HG03175 (cell line): Measurements from ENCODE around the gene SCRT2.
"Not testable (repeated sequence)": the region's sequence is repeated elsewhere in the genome, so short reads cannot be mapped to it uniquely, and the experiment has no call there.

ENCODE experiments used
- ATAC-seq: cut with Tn5 transposase; IDR thresholded peaks from one replicate; pipeline ENCODE4 v1.9.1; 2021; ENCODE audit warnings: mild to moderate bottlenecking, moderate library complexity; ENCODE audit not compliant: unreplicated experiment

The SCRT2 gene

DNA sequence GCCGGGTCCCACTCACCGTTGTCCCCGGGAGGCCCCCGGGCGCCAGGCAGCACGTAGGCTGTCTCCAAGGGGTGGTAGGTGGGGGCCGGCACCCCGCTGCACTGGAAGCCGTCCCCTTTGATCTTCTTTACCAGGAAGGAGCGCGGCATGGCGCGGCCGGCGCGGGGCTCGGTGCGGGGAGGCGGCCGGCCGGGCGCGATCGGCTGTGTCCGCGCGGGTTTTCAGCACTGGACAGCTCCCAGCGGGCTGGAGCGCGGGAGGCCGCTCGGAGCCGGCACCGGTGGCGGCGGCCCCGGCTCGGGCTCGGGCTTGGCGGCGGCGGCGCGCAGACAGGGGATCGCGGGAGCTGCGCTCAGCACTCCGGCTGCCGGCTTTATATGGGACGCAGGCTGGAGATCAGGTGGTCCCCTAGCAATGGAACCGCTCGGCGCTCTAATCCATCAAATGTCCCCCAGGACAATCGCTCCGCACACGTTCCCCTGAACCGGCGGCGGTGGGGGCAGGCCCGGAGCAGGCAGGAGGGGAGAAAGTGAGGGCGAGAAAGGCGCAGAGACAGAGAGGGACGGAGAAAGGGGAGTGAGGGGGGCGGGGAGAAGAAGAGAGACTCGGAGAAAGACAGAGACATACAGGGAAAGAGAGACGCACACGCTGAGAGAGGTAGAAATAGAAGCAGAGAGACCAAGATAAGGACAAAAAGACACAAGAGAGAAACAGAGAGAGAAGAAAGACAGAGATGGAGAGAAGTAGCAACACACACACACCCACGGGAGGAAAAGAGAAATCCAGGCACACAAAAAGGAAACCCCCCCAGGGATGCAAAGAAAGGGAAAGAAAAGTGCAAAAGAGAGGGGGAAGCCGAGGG, at the start of gene SCRT2:
Gene SCRT2 (minus strand): TSS at position 350 of the 862 bp plus-strand sequence. CDS start 201 bp downstream, at position 149.
- no peak for ATAC-seq

DNA sequence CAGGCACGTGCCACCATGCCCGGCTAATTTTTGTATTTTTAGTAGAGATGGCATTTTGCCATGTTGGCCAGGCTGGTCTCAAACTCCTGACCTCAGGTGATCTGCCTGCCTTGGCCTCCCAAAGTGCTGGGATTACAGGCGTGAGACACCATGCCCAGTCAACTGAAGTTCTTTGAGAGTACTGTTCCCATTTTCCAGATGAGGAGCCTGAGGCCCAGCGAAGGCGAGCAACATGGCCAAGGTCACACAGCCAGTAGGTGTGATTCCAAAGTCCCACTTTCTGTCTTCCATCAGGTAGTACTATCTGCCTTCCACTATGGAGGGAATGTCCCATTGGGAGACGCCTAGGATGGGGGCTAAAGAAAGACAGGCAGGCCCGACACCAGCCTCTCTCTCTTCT, 49.2 kb upstream of the SCRT2 start:
- ATAC-seq: not testable (repeated sequence)

DNA sequence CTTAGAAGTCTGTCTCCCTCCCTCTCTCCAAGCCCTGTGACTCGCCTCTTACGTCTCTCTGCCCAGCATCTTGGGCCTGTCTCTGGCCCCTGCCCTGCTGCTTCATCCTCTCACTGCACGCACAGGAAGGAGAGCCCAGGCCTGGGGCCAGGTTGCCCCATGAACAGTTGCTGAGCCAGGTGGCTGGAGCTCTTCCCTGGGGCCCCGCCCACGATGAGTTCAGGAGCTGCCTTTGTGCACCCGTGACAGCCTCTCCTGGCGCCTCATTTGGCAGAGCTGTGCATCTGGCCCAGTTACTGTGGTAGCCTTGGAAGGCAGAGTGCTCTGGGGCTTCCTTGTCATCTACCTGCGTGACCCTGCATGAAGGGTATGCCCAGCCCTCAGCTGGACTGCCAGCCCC, 48.2 kb upstream of the SCRT2 start:
- ATAC-seq: no peak

DNA sequence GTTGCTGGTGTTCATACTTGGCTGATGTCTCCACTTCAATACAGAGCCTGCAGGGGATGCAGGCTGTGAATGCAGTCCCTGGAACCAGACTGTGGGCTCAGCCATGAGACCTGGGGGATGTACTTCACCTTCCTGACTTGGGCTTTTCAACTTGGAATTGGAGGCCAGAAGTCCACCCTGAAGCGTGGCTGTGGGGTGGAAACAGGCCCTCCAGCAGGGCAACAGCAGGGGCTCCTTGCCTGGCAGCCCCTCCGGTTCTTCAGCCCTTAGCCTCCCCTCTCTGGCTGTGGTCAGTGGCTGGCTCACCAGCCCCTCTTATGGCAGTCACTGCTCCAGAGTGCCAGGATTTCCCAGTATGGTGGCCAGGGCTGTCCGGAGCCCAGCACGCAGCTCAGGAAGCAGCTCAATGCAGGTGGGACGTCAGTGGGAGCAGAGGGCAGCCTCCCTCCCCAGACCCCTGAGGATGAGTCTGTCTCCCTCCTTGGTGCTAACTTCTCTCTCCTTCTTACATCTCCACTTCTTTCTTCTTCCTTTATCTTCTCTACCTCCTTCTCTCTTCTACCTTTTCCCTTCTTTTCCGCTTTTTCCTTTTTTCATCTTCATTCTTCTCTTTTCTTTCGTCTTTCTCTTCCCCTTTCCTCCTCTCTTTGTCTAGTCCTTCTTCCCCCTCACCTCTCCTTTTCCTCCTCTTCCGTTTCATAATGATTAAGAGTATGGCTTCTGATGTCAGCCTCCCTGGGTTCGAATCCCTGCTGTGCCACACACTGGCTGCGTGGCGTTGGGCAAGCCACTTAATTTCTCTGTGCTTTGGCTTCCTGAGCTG, 47.4 kb upstream of the SCRT2 start:
- ATAC-seq: no peak

DNA sequence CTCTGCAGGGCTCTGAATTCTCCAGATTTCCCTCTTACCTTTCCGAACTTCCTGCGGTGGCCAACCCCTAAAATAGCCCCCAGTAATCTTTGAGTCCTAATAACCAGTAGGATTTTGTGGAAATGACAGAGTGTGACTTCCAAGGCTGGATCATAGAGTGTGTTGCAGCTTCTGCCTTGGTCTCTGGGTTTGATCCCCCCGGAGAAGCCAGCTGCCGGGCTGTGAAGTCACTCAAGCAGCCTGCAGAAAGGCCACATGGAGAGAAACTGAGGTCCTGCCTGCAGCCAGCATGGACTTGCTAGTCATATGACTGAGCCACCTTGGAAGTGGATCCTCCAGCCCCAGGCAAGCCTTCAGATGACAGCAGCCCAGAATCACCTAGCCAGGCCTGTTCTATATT, 46.3 kb upstream of the SCRT2 start:
- ATAC-seq: no peak

DNA sequence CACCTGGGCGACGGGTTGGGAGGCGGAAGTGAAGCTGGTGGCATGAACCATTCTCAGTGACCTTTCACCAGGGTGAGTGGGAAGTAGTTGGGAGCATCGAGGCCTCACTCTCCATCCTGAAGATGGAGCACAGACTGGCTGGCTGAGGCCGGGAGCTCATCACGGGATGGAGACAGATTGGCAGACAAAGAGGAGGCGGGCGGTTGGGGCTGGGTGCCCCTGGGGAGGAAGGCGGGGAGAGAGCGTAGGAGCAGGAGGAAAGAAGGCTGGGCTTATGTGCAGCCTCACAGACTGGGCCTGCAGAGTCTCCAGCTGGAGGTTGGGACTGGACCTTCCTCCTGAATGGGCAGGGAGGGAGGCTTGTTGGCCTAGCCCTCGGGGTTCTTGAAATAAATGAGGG, 44.2 kb upstream of the SCRT2 start:
- ATAC-seq: no peak

DNA sequence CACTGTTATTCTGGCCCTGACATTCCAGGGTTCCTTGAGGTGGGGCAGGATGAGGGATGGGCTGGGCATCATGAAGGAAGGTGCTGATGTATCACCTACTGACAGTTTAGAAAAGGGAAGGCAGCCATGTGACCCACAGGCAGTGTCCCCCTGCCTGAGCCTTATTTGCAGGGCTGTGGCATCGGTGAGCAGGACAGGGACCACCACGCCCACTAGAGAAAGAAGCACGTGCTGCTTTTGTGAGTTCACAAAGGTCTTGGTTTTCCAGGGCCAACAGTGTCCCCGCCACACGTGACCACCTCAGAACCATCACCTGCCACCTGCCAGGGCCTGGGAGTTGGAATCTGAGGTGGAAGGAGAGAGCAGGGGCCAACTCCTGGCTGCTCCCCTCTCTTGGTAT, 43.5 kb upstream of the SCRT2 start:
- no peak for ATAC-seq

DNA sequence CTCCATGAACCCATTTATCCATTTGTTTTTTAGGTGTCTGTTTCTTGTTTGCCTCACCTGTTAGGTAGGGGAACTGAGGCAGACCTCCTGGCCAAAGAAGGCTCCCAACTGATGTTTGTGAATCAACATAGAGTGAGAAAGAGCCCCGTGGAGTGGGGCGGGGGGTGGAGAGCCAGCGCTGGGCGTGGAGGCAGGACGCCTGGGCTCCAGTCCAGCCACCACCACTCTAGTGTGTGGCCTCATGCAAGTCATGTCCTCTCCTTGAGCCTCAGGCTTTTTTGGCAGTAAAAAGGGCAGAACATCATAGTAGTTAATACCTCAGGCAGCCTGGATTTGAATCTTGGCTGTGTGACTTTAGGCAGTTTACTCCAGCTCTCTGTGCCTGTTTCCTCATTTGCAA, 42.2 kb upstream of the SCRT2 start:
- no peak for ATAC-seq

DNA sequence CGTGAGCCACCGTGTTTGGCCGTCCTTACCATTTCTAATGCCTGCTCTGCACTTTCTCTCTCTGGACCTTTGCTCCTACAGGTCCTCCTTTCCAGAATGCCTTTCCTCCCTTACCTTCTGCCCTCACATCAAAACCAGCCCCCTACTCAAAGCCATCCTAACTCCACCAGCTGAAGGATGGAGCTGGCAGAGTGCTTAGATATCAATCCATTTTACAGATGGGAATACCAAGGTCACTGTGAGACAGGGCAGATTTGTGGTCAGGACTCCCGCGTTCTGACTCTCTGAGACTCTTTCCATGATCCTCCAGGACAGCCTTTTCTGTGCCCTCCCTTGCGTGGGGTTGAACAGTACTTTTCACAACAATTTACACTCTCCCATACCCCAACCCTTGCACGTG, 41.7 kb upstream of the SCRT2 start:
- ATAC-seq: no peak

DNA sequence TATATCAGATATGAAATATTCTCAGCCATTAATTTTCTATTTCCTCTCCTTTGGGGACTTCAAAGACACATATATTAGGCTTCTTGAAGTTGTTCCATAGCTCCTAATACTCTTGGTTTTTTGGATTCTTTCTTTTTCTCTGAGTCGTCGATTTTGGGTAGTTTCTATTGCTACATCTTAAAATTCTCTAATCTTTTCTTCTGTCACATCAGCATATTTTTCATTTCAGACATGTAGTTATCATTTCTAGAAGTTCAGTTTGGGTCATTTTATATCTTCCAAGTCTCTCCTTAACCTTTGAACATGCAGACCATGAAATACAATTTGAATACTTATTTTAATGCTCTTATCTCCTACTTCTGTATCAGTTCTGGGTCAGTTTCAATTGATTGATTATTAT, 38.9 kb upstream of the SCRT2 start:
- ATAC-seq: no peak

DNA sequence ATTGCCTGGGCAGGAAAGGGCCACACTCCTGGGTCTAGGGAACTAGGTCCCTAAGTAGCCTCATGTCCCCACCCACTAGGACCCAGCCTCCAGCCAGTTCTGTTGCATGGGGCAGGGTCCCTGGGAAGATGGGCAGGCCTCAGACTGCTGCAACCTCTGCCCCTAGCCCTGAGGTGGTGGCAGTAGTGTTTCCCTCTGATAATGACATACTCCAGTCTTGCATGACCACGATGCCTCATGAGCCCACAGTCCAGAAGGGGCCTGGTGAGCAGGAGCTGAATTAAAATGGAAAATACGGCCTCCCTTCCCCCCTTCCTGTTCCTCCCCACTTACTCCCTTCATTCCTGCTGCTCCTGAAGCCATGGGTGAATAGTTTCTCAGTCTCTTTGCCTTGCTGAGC, 36.0 kb upstream of the SCRT2 start:
- ATAC-seq: no peak

DNA sequence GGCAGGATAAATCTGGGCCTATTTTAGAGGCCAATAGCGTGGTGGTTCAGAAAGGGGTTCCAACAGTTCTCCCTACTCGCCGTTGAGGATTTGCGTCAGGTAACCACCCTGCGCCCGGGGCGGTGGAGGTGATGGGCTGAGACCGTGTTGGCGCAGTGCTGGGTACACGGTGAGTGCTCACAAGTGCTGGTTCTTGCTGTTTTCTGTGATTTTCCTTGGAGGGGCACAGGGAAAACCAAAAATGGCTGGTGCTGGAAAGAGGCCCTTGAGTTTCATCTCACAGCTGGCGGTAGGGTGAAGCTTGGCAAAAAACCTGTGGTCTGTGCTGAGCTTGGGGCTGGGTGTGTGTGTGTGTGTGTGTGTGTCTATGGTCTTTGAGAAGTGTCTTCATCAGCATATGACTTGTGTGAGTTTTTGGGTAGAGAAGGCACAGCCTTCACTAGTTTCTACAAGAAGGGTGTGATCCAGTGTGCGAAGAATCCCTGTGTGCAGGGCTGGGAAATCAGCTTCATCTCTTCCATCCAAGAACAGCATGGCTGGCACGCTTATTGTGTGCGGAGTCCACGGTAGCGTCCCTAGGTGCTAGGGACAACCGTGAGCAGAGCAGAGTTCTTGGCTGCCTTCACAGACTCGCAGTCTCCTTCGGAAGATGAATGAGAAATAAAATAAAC, 35.3 kb upstream of the SCRT2 start:
- no peak for ATAC-seq

DNA sequence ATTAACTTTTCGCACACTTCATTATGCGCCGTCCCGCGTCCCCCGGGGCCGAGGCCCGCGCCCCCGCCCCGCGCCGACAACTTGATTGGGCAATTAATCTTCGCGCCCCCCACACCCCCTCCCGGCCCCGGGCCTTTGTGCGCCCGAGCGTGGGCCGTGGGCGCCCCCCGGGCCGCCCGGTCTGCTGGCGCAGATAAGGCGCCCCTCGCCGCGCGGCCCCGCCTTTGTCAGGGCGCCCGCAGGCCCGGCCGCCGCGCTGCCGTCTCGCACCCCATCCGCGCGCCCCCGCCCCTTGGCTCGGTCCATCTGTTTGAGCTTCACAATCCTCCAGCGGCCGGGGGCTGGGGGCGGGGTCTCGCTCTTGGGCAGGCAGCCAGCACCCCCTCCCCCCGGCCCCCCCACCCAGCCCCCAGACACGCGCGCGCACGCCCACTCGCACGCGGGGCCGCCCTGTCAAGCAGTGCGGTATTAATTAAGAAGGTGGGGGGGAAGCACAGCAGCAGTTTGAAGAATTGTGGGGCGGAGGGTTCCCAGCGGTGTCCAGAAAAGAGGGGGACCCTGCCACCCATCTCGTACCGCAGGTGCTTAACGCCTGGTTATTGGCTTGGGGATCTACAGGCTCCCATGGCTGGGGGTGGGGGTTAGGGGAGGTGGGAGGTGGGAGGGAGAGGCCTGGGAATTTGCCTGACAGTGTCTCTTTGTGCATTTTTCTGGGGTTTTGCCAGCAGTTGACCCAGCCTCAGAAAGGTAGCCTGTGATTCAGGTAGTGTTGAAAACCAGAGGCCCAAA, 34.6 kb upstream of the SCRT2 start:
- no peak for ATAC-seq

DNA sequence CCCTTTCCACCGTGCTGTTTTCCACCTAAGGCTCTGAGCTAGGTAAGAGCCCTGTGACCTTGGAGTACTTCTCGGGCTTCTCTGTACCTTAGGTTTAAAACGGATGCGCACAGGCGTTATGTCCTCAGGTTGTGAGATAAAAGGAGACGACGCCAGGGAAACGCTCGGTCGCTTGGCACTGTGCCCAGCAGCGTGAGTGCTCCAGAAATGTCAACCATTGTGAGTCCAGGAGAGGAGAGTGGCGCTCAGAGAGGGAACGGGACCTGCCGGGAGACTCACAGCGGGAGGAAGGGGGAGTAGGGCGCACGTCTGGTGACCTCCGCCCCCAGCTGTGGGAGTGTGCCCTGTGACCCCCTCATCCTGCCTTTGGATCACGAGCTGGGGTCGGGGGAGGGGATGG, 33.8 kb upstream of the SCRT2 start:
- ATAC-seq: no peak

DNA sequence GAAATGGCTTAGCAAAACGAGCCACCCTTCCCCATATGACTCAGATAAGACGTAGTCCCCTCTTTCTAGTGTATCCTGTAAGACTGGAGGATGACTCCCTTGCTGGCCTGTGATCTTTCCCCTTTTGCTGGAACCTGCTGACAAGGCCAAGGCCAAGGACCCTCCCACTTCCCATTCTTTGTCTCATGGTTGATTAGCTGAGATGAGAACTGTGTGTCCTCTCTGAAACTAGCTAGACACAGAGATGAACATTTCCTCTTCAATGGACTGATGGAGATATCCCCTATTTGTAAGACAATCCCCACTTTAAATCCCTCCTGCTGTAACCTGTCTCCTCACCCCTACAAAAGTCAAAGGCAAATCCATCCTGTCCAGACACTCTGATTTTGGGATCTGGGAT, 33.4 kb upstream of the SCRT2 start:
- ATAC-seq: no peak

DNA sequence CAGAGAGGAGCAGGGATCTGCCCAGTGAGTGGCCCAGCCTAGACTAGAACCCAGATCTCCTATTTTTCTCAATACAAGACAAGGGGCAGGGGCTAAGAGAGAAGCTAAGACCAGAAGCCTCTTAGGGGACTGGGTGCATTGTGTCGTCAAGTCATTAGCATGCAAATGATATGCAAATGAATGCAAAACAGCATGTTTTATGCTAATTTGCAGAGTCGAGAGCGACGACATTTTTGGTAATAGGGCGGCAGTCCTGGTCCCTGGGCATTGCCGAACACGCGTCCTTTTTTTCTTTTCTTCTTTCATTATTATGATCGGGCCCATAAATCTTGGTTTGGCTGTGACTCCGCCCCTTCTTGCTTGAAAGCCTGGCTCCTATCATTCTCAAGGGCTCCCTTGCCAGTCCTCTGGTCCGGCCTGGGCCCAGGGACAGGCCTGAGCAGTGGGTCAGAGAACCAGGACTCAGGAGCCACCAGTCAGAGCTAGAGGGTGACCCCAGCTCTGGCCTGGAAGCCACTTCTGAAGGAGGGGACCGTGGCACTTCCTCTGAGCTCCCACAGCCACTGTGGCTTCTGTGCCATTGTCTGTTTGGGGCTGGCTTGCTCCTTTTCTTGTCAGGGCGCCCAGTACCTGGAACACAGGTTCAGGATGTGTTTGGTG, 32.0 kb upstream of the SCRT2 start:
- no peak for ATAC-seq

DNA sequence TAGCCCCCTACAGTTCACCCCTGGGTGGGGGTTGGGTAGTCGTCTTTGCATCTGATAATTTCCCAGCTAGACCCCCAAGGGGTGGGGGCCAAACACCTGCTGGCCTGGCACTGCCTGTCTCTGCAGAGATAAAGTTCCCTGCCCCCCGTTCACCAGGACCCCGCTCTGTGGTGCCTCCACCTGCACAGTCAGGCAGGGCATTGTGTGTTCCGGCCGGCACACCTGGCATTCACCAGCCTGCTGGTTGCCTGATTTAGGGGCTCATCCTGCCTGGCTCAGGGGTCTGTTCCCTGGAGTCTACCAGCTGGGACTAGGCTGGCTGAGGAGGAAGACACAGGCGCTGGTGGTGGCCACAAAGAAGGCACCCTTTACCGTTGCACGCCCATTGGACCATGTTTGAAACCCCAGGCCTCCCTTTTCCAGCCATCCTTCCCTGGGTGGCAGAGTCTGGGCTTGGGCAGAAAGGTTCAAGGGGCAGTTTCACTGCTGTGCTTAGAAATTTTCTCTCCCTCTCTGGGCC, 30.8 kb upstream of the SCRT2 start:
- no peak for ATAC-seq

DNA sequence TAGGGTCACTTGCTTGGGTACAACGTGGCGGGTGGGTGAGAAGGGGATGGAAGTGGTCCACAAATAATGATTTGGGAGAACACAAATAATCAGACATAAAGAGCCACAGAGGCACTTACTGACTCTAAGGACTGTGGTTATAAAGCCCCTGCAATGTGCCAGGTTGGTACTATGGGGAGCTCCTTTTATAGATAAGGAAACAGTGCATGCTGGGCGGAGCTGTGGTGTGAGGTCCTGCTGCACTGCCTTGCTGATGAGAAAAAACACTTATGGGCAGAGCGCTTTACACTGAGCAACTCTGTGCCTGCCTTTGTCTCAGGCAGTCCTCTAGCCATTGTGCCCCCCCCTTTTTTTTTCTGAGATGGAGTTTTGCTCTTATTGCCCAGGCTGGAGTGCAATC, 29.1 kb upstream of the SCRT2 start:
- ATAC-seq: no peak

DNA sequence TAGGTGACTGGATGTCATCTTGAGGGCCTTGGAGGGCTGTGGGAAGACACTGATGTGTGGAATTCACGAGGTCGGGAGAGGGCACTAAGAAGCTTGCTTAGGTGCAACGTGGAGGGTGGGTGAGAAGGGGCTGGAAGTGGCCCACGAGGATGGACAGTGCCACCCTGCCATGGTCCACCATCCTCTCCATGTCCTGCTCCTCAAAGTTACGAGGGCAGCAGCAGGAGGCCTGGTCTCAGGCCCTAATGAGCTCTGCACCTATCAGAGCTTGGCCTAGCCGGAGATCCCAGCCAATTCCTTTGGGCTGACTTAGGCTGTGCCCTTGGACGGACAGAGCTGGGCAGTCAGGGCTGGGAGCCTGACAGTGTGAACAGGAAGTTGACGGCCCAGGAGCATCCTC, 27.8 kb upstream of the SCRT2 start:
- no peak for ATAC-seq

DNA sequence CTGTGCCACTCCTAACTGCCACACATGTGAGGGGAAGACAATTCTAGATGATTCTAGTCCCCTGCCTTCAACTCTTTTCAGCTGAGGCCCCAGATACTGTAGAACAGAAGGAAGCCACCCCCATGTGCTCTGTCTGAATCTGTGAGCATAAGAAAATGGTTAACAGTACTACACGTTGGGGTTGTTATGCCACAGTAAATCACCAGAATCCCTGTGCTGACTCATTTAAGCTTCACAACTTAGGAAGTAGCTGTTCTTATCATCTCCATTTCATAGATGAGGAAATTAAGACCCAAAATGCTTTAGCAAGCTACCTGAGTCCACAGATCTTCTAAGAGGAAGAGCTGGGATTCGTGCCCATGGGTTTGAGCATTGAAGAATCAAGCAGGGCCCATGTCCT, 27.4 kb upstream of the SCRT2 start:
- no peak for ATAC-seq
